HG03442 (cell line): ENCODE measurements around the gene CABP2.
"Not testable (repeated sequence)": the region's sequence is repeated elsewhere in the genome, so short reads cannot be mapped to it uniquely, and the experiment has no call there.

ENCODE experiments used
- ATAC-seq: cut with Tn5 transposase; IDR thresholded peaks from one replicate; pipeline ENCODE4 v1.9.1; 2021; ENCODE audit warnings: mild to moderate bottlenecking, moderate library complexity; ENCODE audit not compliant: unreplicated experiment

CABP2 gene

DNA sequence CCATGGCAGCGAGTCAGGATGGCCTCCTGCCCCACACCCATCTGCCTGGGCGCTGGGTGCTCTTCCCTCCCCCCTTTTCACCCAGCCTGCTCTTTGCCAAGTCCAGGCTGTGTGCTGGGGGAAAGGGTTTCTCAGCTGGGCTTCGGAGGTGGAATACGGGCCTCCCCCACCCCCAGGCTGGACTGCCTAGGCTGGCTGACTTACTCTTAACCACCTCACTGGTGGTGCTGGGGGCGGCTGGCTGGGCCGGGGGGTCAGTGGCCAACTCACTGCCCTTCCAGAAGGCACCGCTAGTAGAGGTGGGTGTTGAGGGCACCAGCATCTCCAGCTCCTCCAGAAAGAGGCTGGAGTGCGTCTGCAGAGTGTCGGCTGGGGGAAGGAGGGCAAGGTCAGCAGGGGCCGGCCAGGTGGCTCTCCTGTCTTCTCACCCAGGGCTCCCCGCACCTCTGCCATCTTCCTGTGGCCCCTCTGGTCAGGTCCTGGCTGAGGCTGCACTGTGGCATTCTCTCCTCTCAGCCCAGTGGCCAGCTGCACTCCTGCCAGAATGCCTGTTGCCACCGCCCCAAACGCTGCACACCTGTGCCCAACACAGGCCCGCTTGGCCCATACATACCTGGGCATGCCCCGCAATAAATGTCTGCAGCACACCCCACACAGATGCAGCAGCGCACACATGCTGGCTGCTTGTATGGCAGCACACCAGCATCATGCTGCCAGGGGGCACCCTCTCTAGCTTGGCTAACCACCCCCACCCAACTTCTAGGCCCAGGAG lies 27.8 kb downstream of the CABP2 start:
- ATAC-seq = no peak

DNA sequence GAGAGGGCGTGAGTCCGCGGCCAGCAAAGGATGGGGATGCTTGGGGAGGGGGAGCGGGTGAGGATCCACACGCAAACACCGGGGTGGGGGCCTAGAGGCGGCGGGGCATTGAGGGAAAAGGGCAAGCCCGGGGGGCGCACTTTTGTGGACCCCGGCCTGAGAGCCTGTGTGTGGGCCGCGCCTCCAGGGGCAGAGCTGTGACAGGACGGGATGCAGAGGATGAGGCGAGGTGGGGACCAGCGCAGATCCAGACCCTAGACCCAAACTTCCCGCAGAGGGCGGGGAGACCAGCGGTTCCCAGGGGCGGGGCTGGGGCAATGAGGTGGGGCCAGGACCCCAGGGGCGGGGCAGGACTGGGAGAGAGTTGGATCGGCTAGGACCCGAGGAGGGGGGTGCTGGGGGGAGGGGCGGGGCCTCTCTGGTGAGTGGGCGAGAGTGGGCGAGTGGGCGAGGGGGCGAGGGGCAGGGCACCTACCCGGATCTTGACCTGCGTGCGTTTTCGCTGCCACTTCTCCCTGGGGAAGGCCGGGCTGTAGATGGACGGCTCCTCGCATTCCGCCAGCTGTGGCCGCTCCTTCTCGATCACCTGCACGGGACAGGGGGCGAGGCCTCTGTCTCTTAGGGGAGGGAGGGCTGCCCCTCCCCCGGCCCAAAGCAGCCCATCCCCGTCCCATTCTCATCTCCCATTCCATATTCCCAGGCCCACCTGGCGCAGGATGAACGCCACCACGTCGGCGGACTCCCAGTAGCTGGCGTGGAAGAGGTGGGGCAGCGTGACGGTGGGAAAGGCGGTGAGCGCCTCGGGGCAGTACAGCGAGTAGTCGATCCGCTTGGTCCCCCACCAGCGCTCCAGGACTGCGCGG lies 28.6 kb downstream of the CABP2 start:
- no peak for ATAC-seq

DNA sequence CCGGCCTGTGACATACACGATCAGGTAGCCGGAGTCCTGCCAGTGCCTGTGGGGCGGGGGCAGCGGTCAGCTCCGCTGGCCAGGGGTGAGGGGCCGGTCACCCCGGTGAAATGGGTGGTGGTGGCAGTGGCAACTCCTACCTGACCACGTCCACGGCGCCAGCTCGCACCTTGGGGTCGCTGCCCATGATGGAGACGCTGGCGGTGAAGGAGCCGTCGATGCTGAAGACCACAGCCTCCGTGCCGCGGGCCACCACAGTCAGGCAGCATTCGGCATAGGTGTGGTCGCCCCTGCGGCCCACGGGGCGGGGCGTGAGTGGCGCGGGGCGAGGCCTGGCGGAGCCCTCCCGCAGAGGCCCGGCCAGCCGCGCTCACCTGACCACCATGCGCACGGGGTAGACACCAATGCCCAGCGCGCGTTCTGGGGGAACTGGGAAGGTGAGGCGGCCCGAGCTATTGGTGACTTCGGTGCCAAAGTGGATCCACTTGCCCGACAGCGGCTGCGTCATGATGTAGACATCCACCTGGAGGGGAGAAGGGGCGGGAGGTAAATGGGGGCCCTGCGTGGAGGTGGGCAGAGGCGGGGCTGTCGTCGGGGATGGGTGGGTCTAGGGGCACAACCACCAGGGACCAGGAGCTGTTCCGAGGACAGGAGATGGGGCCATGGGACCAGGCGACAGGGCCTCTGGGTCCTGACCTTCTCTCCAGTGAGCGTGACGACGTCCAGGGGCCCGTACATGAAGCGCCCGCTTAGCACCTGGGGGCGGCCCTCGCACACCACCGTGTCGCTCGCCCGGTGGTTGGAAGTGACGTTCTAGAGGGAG lies 29.5 kb downstream of the CABP2 start:
- ATAC-seq = no peak

DNA sequence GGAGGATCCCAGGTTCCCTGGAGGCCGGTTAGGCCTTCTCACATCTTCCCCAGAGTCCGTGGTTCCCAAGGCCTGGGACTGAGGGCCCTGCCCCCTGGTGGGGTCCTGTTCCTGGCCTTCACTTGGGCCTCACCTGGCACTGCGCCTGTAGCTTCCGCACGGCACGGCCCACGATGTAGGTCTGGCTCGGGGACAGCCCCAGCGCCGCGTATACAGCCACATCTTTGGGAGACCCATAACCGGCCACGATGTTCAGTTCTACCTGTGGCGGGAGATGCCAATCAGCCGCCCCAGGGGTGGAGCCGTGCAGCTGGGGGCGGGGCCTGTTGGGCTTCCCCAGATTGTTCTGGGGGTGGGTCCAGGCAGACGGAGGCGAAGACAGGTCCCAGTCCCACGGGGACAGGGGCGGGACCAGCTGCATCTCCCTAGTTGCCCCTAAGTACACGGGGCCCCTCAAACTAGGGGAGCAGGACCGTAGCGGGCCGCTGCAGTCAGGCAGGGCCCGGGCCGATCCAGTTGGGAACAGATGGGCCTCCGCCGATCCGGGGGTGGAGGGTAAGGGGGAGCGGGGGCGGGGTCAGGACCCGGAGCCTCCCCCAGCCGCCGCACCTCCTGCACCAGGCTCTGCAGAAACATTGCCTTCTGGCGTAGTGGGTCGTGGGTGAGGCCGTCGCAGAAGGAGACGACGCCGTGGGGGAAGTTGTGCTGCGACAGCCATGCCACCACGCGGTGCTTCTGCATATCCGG lies 30.3 kb downstream of the CABP2 start:
- ATAC-seq = no peak

DNA sequence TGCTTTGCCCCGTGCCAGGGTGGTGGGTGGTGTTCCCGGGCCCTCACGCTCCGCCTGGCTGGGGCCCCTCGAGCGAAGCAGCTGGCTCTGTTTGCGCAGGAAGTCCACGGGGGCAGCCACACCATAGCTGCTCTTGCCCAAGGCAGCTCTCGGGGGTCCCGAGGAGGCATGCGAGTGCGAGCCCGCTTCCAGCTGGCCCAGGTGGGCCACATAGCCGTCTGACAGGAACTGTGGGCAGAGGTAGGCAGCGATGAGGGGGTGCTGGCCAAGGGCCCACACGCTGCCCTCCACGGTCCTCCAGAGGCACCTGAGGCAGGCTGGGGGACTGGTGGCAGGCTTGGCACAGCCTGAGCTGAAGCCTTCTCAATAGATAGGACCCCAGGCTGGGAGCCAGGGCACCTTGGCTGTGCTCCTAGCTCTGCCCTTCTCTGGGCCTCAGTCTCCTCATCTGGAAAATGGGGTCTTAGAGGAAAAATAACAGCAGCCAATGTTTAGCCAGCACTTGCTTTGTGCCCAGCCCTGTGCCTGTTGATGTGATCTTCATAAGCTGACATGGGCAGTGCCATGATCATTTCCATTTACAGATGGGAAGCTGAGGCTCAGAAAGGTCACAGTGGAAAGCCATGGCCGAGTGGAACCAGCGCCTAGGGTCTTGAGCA lies 31.0 kb downstream of the CABP2 start:
- no peak for ATAC-seq

DNA sequence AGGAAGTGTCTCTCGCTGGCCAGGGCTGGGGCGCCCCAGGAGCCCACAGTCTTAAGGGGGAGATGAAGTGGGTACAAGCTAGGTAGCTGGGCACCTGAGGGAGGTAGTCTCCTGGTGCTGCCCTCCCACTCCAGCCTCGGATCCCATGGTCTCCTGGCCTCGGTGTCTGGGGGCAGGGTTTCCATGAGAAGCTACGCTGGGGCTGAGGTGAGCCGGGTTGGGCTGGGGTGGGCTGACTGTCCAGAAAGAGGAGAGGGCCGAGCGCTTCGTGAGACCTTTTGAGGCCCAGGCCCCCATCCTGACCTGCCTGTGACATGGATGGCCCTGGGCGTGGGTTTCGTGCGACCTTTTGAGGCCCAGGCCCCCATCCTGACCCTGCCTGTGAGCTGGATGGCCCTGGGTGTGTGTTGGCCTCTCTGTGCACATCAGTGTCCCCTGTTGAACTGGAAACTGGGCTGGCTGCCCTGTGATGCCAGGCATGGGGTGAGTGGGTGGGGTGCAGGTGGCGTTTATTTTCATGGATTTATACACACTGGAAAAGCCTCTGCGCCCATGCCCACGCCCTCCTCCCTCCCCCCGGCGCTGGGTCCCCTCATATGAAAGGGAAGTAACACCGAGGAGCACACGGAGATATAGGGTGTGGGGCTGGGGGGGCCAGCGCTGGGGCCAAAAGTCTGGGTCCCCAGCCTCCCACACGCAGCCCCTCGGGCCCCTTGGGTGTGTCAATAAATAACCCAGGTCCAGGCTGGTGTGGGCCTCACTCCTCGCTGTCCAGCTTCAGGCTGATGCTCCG lies 31.8 kb downstream of the CABP2 start:
- ATAC-seq = no peak

DNA sequence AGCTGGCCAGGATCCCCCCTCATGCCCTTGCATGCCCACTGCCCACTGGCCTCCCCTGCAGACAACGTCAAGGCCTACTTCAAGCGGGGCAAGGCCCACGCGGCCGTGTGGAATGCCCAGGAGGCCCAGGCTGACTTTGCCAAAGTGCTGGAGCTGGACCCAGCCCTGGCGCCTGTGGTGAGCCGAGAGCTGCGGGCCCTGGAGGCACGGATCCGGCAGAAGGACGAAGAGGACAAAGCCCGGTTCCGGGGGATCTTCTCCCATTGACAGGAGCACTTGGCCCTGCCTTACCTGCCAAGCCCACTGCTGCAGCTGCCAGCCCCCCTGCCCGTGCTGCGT lies 32.5 kb downstream of the CABP2 start:
- no peak for ATAC-seq

DNA sequence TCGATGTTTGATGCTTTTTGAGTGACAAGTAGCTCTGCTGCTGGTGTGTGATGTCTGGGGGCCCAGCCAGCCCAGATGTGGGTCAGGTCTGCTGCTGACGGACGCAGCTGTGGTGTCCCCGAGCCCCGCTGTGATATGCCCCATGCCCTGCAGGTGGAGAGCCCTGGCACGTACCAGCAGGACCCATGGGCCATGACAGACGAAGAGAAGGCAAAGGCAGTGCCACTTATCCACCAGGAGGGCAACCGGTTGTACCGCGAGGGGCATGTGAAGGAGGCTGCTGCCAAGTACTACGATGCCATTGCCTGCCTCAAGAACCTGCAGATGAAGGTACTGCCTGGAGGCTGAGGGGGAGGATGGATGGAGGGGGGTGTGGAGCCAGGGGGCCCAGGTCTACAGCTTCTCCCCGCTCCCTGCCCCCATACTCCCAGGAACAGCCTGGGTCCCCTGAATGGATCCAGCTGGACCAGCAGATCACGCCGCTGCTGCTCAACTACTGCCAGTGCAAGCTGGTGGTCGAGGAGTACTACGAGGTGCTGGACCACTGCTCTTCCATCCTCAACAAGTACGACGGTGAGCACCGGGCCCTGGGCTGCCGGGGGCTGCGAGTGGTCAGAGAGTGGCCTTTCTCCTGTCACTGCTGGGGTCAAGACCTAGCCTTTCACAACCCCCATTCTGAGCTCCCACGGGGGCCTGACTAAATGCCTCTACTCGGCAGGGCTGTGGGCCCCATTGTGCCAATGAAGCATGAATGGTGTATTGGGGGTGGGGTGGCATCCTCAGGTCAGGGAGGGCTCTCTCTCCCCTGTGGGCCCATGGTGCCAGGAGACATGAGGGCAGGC lies 33.1 kb downstream of the CABP2 start:
- ATAC-seq = no peak

DNA sequence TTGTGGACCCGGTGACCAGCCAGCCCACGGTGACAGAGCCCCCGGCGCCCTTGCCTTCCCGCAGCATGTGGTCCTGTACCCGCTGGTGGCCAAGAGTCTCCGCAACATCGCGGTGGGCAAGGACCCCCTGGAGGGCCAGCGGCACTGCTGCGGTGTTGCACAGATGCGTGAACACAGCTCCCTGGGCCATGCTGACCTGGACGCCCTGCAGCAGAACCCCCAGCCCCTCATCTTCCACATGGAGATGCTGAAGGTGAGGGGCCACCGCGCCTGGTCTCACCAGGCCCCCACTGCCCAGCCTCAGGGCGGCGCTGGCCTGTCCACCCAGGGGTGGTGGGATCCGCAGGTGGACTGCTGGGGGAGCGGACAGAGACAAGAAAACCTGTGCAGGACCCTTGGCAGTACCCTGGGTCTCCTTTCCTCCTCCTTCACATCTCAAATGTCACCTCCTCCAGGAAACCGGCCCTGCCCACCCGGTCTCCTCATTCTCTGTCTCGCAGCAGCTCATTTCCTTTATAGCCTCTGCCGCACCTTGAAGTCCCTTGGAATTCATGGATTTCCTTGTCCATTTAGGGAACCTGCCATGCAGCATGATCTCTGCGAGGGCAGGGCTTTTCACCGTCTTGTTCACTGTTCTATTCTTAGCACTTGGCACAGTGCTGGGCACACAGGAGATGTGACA lies 33.9 kb downstream of the CABP2 start:
- ATAC-seq = no peak

DNA sequence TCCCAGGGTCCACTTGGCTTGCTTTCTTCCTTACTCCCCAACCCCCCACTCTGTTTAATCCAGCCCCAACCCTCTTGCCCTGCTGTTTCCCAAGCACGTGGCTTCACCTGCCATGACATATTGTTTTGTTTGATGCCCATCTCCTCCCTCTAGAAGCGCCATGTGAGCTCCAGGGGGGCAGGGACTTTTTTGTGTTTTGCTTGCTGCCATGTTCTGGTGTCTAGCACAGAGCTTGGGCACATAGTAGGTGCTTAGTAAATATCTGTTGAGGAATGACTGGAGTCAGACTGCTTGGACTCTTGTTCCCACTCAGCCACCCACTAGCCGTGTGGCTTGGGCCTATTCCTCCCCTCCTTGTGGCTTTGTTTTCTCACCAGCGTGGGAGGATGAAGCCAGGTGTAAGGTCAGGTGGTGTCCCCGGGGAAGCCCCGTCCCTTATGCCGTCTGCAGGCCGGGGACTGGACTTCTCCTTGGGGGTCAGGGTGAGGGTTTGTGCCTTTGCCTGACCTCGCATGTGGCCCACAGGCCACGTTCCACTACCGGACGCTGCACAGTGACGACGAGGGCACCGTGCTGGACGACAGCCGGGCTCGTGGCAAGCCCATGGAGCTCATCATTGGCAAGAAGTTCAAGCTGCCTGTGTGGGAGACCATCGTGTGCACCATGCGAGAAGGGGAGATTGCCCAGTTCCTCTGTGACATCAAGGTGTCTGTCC lies 36.6 kb downstream of the CABP2 start:
- ATAC-seq = peak; percentile 29

DNA sequence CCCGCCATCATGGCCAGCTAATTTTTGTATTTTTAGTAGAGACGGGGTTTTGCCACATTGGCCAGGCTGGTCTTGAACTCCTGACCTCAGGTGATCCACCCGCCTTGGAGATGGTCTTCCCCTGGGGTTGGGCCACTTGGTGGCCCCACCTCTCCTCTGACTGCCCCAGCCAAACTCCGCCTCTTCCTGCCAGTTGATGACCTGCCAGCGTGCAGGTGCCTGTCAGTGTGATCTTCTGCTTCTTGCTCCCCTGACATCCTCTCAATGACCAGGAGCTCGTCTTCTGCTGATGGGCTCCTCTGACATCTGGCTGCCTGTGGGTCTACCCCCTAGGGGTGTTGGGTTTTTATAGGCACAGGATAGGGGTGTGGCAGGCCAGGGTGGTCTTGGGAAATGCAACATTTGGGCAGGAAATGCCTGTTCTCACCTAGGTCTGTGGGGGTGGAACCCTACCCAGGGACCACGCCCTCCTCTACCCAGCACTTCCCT lies 37.3 kb downstream of the CABP2 start:
- not testable (repeated sequence) for ATAC-seq

DNA sequence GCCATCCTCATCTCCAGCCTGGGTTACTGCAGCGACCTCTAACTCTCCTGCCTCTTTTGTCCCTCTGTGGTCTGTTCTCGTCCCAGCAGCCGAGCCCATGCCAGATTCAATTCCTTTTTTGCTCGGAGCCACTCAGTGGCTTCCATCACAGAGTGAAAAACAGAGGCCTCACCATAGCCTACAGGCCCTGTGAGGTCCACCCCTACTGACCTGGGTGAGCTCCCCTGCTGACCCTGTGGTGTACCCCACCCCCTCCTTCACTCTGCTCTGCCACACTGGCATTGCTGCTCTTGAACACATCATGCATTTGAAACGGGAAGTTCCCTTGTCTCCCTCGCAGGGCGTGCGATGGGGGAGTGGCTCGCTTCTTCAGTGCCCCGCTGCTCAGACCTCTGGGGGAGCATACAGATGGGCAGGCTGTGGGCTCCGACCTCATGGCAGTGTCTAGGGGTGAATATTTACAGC lies 38.4 kb downstream of the CABP2 start:
- ATAC-seq = no peak

DNA sequence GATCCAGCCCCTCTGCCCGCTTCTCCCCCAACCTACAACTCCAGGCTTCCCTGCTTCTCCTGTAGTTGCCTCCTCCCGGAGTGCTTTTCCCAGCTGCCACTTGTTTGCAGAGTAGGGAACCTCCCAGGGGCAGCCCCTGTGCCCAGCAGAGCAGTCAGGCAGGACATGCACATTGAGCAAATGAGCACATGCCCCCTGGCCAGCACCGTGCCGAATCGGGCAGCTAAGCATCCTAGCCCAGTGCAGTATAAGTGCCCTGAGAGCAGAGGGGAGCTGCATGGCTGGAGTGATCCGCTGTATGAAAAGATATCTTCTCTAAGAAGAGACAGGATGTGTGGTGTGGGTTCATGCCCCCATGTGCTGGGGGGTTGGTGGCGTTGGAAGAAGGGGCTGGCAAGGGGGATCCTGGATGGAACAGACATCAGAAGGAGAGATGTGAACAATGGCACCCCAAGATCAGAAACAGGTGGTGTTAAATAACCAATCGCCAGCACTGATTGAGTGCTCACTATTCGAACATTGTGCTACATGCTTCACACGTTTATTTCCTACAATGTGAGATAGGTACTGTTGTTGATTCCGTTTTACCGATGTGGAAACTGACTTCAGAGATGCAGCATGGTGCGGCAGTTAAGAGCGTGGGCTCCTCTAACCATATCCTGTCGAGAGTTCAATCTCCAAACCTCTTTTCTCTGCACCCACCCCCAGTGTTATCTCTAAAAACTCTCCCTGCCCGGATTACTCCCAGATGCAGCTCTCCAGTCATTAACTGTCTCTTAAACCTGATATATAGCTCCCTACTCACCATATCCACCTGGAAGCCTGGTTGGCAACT lies 39.2 kb downstream of the CABP2 start:
- no peak for ATAC-seq

DNA sequence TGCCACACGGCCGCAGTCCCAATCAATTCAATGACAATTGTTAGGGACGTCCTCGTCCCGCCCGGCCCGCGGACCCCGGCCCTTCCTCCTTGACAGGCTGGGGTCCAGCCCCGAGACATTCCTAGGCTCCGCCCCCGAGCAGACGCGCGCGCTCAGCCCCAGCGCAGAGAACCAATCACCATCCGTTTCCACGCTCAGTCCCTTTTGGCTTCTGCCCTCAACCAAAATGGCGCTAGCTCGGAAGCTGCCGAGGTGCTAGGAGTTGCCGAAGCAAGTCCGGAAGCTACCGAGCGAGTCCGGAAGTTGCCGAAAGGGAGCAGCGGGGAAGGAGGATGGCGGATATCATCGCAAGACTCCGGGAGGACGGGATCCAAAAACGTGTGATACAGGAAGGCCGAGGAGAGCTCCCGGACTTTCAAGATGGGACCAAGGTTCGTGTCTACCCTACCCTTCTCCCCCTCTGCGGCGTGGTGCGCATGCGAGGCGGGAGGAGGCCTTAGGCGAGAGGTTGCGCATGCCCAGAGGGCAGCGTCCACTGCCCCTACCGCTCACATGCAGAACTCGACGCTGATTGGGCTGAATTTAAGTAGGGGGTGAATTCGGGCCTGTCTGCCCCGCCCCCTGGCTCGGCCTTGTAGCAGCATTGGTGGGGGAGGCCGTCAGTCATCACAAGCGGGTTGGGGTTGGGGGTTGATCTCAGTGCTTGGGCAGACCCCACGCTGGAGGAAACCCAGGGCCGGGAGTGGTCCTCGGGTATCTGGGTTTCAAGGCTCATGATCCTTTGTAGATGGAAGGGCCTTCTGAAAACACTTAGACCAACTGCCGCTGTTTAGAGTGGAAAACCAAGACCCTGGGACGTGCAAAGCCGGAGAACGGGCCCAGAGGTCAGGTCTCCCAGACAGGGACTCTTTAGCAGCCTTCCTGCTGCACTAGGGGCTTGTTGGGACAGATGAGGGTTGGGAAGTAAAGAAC lies 40.1 kb downstream of the CABP2 start, which contains the start of gene AIP:
TSS of gene AIP (plus strand) at position 200 of the 972 bp plus-strand sequence. CDS start at position 333, 133 bp downstream.
- ATAC-seq = peak; percentile 57
